Hematopoietic multipotent progenitor cell treated with erythropoietin and hydrocortisone succinate and interleukin-3 and kit ligand, for 8 days (in vitro differentiated cells): ENCODE results near the gene JAK1.

Experiments
- DNase-seq: peaks from one replicate; pipeline ENCODE4 v3.0.0-alpha.2; 2015

JAK1 gene

GRCh38 chr1:64887689-64888217, 78.6 kb downstream of the JAK1 start:
- no peak for DNase-seq

- no peak for DNase-seq
These were observed 79.5 kb downstream of the JAK1 start for GRCh38 chr1:64886877-64887276.

- no peak for DNase-seq
These were observed 80.7 kb downstream of the JAK1 start for GRCh38 chr1:64885648-64886047.

- DNase-seq = no peak
These were observed 81.9 kb downstream of the JAK1 start for GRCh38 chr1:64884261-64885040.

- no peak for DNase-seq
These were observed 83.6 kb downstream of the JAK1 start for GRCh38 chr1:64882574-64883255.

- DNase-seq = no peak
These were observed 85.1 kb downstream of the JAK1 start for GRCh38 chr1:64881281-64881680.

GRCh38 chr1:64880449-64880848, 85.9 kb downstream of the JAK1 start:
- DNase-seq = no peak

GRCh38 chr1:64878931-64879611, 87.3 kb downstream of the JAK1 start:
- no peak for DNase-seq

- DNase-seq = no peak
These were observed 88.3 kb downstream of the JAK1 start for GRCh38 chr1:64878090-64878489.

- DNase-seq = no peak
These were observed 88.8 kb downstream of the JAK1 start for GRCh38 chr1:64877598-64877997.

- no peak for DNase-seq
These were observed 89.2 kb downstream of the JAK1 start for GRCh38 chr1:64877151-64877550.

- no peak for DNase-seq
These were observed 90.7 kb downstream of the JAK1 start for GRCh38 chr1:64875606-64876005.

- no peak for DNase-seq
These were observed 91.2 kb downstream of the JAK1 start for GRCh38 chr1:64875101-64875500.

- DNase-seq = no peak
These were observed 91.7 kb downstream of the JAK1 start for GRCh38 chr1:64874666-64875065.

GRCh38 chr1:64873576-64873975, 92.8 kb downstream of the JAK1 start:
- DNase-seq = no peak

- no peak for DNase-seq
These were observed 94.3 kb downstream of the JAK1 start for GRCh38 chr1:64872067-64872466.

- no peak for DNase-seq
These were observed 95.1 kb downstream of the JAK1 start for GRCh38 chr1:64871256-64871655.

- no peak for DNase-seq
These were observed 99.1 kb downstream of the JAK1 start for GRCh38 chr1:64867266-64867665.

- DNase-seq = no peak
These were observed 99.7 kb downstream of the JAK1 start for GRCh38 chr1:64866689-64867088.

- no peak for DNase-seq
These were observed 101.1 kb downstream of the JAK1 start for GRCh38 chr1:64865105-64865757.

GRCh38 chr1:64864018-64864940, 102.1 kb downstream of the JAK1 start:
- DNase-seq = peak; percentile 96

- no peak for DNase-seq
These were observed 104.7 kb downstream of the JAK1 start for GRCh38 chr1:64861611-64862010.
